ENCODE measurements around the gene AOPEP.

Gene AOPEP

GRCh38 chr9:95104581-95104960 lies 378.1 kb downstream of the AOPEP start:
- no peak for DNase-seq

- no peak for DNase-seq
These were observed 378.5 kb downstream of the AOPEP start for GRCh38 chr9:95104980-95105379.

GRCh38 chr9:95105519-95106287 lies 379.2 kb downstream of the AOPEP start:
- no peak for DNase-seq

- DNase-seq = no peak
These were observed 380.7 kb downstream of the AOPEP start for GRCh38 chr9:95107001-95107749.

- DNase-seq = peak; percentile 67
These were observed 381.5 kb downstream of the AOPEP start for GRCh38 chr9:95107976-95108375.

- no peak for DNase-seq
These were observed 382.3 kb downstream of the AOPEP start for GRCh38 chr9:95108777-95109176.

- DNase-seq = no peak
These were observed 383.0 kb downstream of the AOPEP start for GRCh38 chr9:95109456-95109855.

GRCh38 chr9:95110921-95111525 lies 384.5 kb downstream of the AOPEP start:
- DNase-seq = peak; percentile 22

- DNase-seq = no peak
These were observed 385.2 kb downstream of the AOPEP start for GRCh38 chr9:95111716-95112115.

GRCh38 chr9:95112436-95113280 lies 386.2 kb downstream of the AOPEP start:
- no peak for DNase-seq

- DNase-seq = no peak
These were observed 388.6 kb downstream of the AOPEP start for GRCh38 chr9:95115104-95115503.

GRCh38 chr9:95116002-95116807 lies 389.7 kb downstream of the AOPEP start:
- peak; percentile 7 for DNase-seq

GRCh38 chr9:95116808-95117204 lies 390.3 kb downstream of the AOPEP start:
- peak; percentile 10 for DNase-seq

GRCh38 chr9:95118596-95118995 lies 392.1 kb downstream of the AOPEP start:
- DNase-seq = peak; percentile 6

- peak; percentile 12 for DNase-seq
These were observed 394.4 kb downstream of the AOPEP start for GRCh38 chr9:95120781-95121370.

GRCh38 chr9:95124582-95125367 lies 398.3 kb downstream of the AOPEP start:
- DNase-seq = no peak

GRCh38 chr9:95125652-95126051 lies 399.2 kb downstream of the AOPEP start:
- peak; percentile 12 for DNase-seq

GRCh38 chr9:95126739-95127138 lies 400.2 kb downstream of the AOPEP start:
- no peak for DNase-seq

- peak; percentile 89 for DNase-seq
These were observed 401.0 kb downstream of the AOPEP start for GRCh38 chr9:95127249-95128176.

- DNase-seq = no peak
These were observed 401.7 kb downstream of the AOPEP start for GRCh38 chr9:95128177-95128524.
